ENCODE data around the gene ZFR. TPM values are rescaled to one million over a fixed set of nuclear protein-coding genes. Genes with fewer than 3 reads are reported as not detected.

Gene ZFR
- total and polyA plus RNA-seq, 11 donors: 18.2 to 79.9 (median 57.8) TPM

GRCh38 chr5:32465076-32465475, 20.5 kb upstream of the ZFR start:
- TF ChIP-seq CTCF (IDR thresholded peaks at IDR 0.05): no peak
- TF ChIP-seq POLR2A (IDR thresholded peaks at IDR 0.05): no peak
- ATAC-seq: no peak

GRCh38 chr5:32462618-32463017, 18.1 kb upstream of the ZFR start:
- H3K9me3 ChIP-seq: no peaks in the 10 kb centered on the region
- H3K36me3 ChIP-seq: no peaks in the 10 kb centered on the region
- ATAC-seq (no peak), DNase-seq (no peak)
- no peak overlapping the region for H3K27ac ChIP-seq
- TF ChIP-seq CTCF (IDR thresholded peaks at IDR 0.05) (no peak), POLR2A (IDR thresholded peaks at IDR 0.05) (no peak)
- no peaks in the 10 kb centered on the region for H3K27me3 ChIP-seq
- WGBS, 4 donors: 26 to 88% (median 37%) methylated on average over 1 of the region's 1 CpG
- intact Hi-C loops (cut with DNase I): no loop called here
- no peaks in the 10 kb centered on the region for H3K4me1 ChIP-seq
- no peak overlapping the region for H3K4me3 ChIP-seq

More at GRCh38 chr5:32465076-32465475, 20.5 kb upstream of the ZFR start:
- no peaks in the 10 kb centered on the region for H3K27me3 ChIP-seq
- H3K4me1 ChIP-seq: no peaks in the 10 kb centered on the region
- H3K27ac ChIP-seq: no peak overlapping the region
- no peaks in the 10 kb centered on the region for H3K36me3 ChIP-seq
- H3K9me3 ChIP-seq: no peaks in the 10 kb centered on the region
- H3K4me3 ChIP-seq: no peak overlapping the region
- no peak for DNase-seq
- 86 to 96% (median 87%) methylated on average over 2 of the region's 2 CpGs for WGBS, 4 donors
- intact Hi-C loops (cut with DNase I): no loop called here

GRCh38 chr5:32461441-32462120, 17.0 kb upstream of the ZFR start:
- H3K27ac ChIP-seq: no peak overlapping the region
- H3K4me1 ChIP-seq: no peaks in the 10 kb centered on the region

GRCh38 chr5:32460702-32461101, 16.2 kb upstream of the ZFR start:
- ATAC-seq: no peak
- WGBS, 4 donors: 80 to 93% (median 90%) methylated on average over 2 of the region's 2 CpGs
- intact Hi-C loops (cut with DNase I): no loop called here

More at GRCh38 chr5:32461441-32462120, 17.0 kb upstream of the ZFR start:
- WGBS, 4 donors: 81 to 89% (median 85%) methylated on average over 6 of the region's 6 CpGs
- ATAC-seq (no peak), DNase-seq (no peak)
- H3K4me3 ChIP-seq: no peak overlapping the region
- no peak for TF ChIP-seq CTCF (IDR thresholded peaks at IDR 0.05)
- TF ChIP-seq POLR2A (IDR thresholded peaks at IDR 0.05): no peak
- intact Hi-C loops (cut with DNase I): no loop called here
- no peaks in the 10 kb centered on the region for H3K27me3 ChIP-seq
- no peaks in the 10 kb centered on the region for H3K36me3 ChIP-seq
- H3K9me3 ChIP-seq: no peaks in the 10 kb centered on the region

More at GRCh38 chr5:32460702-32461101, 16.2 kb upstream of the ZFR start:
- no peak overlapping the region for H3K4me3 ChIP-seq
- H3K9me3 ChIP-seq: no peaks in the 10 kb centered on the region
- H3K27me3 ChIP-seq: no peaks in the 10 kb centered on the region
- DNase-seq: no peak
- H3K4me1 ChIP-seq: no peaks in the 10 kb centered on the region
- H3K36me3 ChIP-seq: no peaks in the 10 kb centered on the region
- TF ChIP-seq POLR2A (IDR thresholded peaks at IDR 0.05) (no peak), CTCF (IDR thresholded peaks at IDR 0.05) (no peak)
- no peak overlapping the region for H3K27ac ChIP-seq
